SIG-M5 treated with dmso at 0.1 percent for 504 hours (cell line): ENCODE measurements around the gene FBLN7.

ENCODE experiments used
- DNase-seq: peaks from one replicate; lab custom pipeline; 2025; ENCODE audit not compliant: unreplicated experiment; lab: John Stamatoyannopoulos, UW

FBLN7 gene

GRCh38 chr2:112140205-112140802 lies 2.1 kb downstream of the FBLN7 start:
- DNase-seq: no peak

GRCh38 chr2:112140899-112141625 lies 2.9 kb downstream of the FBLN7 start:
- DNase-seq: no peak

- no peak for DNase-seq
Measured at GRCh38 chr2:112141626-112142007, 3.4 kb downstream of the FBLN7 start.

- DNase-seq: no peak
Measured at GRCh38 chr2:112142525-112143078, 4.4 kb downstream of the FBLN7 start.

- no peak for DNase-seq
Measured at GRCh38 chr2:112143150-112143549, 5.0 kb downstream of the FBLN7 start.

GRCh38 chr2:112144966-112145365 lies 6.8 kb downstream of the FBLN7 start:
- no peak for DNase-seq

GRCh38 chr2:112147382-112148168 lies 9.4 kb downstream of the FBLN7 start:
- DNase-seq: no peak

- DNase-seq: no peak
Measured at GRCh38 chr2:112148477-112148876, 10.3 kb downstream of the FBLN7 start.

GRCh38 chr2:112149194-112149593 lies 11.0 kb downstream of the FBLN7 start:
- no peak for DNase-seq

GRCh38 chr2:112149866-112150435 lies 11.8 kb downstream of the FBLN7 start:
- no peak for DNase-seq

GRCh38 chr2:112150447-112150846 lies 12.3 kb downstream of the FBLN7 start:
- no peak for DNase-seq

- no peak for DNase-seq
Measured at GRCh38 chr2:112150851-112151250, 12.7 kb downstream of the FBLN7 start.

GRCh38 chr2:112151271-112151670 lies 13.1 kb downstream of the FBLN7 start:
- DNase-seq: no peak

GRCh38 chr2:112151701-112152440 lies 13.7 kb downstream of the FBLN7 start:
- no peak for DNase-seq

GRCh38 chr2:112152476-112153178 lies 14.4 kb downstream of the FBLN7 start:
- no peak for DNase-seq

- DNase-seq: no peak
Measured at GRCh38 chr2:112153179-112153490, 14.9 kb downstream of the FBLN7 start.

GRCh38 chr2:112153501-112153900 lies 15.3 kb downstream of the FBLN7 start:
- no peak for DNase-seq

GRCh38 chr2:112154246-112155117 lies 16.3 kb downstream of the FBLN7 start:
- no peak for DNase-seq
